AG08395 (cell line): ENCODE results near the gene ABCC4.
"Not testable (repeated sequence)": the region's sequence is repeated elsewhere in the genome, so short reads cannot be mapped to it uniquely, and the experiment has no call there.

Experiments
- DNase-seq: peaks from one replicate; pipeline ENCODE4 v3.0.0; 2012; ENCODE audit warnings: mixed read lengths, low spot score

ABCC4 gene

GRCh38 chr13:95198606-95199005, 102.6 kb downstream of the ABCC4 start:
- DNase-seq = not testable (repeated sequence)

DNA sequence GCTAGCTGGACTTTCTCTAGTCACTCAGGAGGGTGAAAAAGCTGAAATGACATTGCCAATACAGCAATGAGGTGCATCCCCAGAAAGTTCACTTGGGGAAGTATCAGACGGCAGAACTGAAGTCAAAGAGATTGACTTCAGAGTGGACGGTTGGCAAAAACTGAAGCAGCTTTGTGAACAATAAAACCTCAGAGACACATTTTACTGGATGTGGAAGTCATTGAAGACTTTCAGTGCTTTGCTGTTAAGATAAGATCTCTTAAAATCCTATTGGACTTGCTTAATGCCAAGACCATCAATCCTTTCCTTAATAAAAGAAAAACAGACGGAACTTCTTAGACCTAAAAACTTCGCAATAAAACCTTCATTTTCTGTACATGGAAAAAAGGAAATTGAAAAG, 103.7 kb downstream of the ABCC4 start:
- no peak for DNase-seq

DNA sequence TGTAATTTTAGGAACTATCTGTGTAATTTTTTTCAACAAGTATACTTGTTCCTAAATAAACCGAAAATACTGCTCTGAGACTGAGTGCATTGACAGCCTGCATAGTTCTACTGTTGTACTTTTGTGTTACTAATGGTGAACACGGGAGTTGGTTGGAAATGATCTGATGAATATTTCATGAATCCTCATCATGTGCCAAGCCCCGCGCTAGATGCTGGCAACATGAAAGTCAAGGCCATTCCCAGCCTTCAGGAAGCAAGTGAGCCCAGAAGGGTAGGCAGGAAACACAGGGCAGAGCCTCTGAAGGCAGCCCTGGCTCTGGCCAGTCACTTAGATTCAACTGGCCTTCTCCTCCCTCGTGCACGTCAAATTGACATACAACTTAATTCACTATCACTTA, 106.1 kb downstream of the ABCC4 start:
- no peak for DNase-seq

DNA sequence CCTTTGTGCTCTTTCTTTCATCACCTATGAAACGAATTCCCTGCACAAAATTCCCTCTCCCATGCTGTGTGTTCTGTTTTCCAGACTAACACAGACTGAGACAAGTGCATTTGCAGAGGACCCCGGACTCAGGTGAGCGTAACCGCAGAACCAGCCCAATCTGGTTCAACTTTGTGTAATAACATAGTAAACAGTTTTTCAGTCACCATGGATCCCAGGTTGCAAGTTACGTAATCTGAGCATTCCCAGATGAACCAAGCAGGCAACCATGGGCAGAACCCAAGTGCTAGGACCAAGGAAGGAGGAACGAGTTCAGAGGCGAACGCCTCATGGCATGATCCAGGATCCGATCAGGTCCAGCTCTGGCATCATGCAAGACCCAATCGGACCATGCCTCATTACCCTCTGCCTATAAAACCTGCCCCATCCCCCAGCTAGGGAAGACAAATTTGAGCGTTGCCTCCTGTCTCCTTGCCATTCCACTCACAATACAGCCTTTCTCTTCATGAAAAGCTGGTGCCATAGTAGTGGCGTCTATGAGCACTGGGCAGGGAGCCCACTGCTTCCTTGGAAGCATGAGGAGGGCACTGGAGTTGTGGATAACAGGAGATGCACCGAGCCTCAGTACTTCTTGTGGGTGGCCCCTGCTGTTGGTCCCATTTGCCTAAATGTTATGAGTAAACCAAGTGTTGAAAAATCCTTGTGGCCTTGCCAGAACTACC, 107.6 kb downstream of the ABCC4 start:
- no peak for DNase-seq

DNA sequence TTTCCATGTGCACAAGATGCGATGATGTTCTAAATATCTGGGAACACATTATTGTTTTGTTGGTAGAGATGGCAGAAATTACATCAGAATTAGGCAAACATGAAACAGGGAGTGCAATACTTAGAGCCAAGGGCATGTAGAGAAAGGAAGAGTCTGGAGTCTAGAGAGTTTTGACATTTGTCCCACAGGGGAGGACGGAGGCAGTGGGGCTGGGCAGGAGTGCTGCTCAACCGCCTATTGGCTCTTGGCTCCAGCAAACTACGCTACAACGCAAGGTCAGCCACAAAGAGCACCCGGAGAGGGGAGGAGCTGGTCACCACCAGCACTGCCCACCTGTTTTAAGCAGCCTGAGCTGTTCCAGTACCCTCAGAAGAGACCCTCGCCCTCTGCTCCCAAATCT, 108.3 kb downstream of the ABCC4 start:
- DNase-seq = no peak

DNA sequence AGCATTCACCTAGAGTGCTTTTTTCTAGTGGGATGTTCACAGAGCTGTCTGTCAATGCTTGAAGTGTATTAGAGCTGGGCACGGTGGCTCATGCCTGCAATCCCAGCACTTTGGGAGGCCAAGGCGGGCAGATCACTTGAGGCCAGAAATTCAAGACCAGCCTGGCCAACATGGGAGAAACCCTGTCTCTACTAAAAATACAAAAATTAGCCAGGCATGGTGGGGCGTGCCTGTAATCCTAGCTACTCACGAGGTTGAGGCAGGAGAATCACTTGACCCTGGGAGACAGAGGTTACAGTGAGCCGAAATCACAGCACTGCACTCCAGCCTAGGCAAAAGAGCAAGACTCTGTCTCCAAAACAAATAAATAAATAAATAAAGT, 108.7 kb downstream of the ABCC4 start:
- not testable (repeated sequence) for DNase-seq

DNA sequence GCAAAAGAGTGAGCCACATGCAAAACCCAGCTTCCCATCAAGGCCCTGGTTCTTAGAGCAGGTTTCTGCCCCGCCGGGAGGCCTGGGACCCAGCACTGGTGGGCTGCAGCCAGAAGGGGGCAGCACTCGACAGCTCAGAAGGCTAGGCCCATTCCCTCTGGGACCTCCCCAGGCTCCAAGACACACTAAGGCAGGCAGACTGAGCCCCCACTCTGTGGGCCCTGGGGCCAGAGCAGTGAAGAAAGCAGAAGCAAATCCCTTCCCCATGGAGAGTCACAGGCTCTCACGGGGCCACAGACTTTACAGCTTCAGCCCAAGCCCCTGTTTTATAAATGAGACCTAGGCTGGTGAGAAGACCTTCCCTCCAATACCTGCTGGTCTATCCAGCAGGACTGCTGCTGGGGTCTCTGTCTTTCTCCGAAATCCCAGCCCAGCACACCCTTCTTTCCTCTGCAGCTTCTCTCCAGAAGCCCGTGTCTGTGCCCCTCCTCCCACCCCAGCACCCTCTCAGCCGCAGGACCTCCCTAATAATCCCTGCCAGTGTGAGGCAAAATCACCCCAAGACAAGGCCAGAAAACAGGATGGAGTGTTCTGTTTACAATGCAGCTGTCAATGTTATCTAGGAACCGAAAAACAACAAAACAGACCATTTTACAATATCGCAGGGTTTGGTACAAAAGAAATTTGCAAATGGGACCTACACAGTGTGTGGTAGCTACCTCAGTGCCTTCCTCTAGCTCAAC, 109.3 kb downstream of the ABCC4 start:
- peak; percentile 82 for DNase-seq

- no peak for DNase-seq
These were observed 113.1 kb downstream of the ABCC4 start for GRCh38 chr13:95188128-95188527.

DNA sequence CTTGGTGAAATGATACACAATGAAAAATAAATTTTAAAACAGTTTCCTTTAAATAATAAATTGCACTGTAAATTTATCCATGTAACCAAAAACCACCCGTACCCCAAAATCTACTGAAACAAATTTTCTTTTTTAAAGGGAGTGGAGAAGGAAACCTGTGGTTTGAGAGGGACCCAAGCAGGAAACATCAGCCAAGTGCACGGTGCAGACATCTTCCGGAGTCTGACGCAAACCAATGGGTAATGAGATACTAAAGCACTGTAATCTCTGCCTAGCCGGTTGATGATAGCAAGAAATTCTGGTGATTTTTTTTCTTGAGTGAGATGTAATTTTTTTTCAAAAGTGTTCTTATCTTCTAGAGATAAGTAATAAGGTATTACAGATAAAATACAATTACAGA, 115.4 kb downstream of the ABCC4 start:
- DNase-seq = no peak

DNA sequence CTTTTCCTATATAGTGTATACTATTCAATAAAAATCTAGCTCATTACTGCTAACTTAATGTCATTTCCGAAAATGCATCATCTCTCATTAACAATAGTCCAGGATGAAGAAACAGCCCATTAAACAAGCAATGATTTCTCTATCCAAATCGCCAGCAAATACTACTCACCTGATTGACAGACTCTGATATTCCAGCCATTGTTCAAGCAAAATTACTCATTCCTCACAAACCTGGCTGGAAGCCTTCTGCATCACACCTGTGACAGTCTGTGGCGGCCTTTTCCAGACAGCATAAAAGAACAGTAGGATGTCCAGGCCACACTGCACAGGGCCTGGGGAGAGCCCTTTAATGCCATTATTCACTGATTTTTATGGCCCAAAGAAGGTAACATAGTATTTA, 115.9 kb downstream of the ABCC4 start:
- no peak for DNase-seq

DNA sequence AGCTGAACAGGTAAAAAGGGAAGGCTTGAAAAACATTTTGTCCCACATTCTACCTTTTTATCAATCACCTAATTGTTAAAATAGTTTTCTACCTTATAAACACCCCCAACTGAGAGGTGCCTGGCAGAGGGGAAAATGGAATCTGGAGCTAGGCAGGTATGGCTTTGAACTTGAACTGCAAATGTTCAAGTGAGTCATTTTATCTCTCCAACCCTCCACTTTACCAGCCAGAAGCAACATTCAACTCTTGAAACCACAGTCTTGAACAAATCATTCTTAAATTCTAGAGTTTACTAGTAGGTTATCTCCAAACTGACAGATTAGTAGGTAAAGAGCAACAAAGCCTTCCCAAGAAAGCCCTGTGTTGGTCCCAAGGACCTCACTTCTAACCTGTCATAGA, 116.9 kb downstream of the ABCC4 start:
- no peak for DNase-seq

DNA sequence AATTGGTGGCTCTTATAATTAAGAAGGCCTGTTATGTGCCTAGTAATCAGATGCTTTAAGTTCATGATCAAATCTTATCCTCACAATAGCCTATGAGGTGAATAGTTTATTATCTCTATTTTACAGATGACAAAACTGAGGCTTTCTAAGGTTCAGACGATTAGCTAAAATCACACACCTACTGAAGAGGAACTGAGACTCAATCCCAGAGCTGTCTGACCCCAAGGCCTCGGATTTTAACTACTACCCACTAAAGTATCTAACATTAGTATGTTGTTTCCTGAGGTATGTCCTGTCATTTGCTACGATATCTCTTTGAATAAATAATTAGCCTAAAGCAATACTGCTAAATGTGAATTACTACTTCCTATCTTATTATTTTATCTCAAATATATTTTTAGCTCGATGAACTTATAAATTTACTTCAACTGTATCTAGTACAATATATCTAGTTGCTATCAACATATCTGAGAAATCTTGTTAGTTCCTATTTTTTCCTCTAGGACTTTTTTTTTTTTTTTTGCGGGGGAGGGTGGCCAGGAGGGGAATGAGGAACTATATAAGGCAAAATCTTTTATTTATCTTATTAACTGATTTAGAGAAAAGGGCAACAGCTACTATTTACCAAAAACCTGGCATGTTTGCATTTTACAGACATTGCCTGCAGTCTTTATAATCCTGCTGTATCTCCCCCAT, 118.5 kb downstream of the ABCC4 start:
- no peak for DNase-seq

DNA sequence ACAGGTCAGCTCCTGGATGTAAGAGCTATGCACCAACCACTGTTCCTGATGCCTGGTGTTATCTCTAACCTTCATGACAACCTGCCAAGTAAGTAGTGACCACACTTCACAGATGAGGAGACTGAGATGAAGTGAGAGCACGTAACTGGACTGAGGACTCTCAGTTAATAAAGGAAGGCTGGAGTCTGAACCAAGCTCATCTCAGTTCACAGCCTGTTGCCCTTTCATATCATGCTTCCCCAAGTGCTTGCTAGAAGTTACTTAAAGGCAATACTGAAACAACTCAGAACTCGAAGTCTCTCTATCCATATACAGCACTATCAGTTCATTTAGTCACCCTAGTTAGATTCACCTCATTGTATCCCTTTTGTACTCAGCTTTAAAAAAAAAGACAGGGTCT, 119.7 kb downstream of the ABCC4 start:
- DNase-seq = no peak

GRCh38 chr13:95180513-95181245, 120.6 kb downstream of the ABCC4 start:
- no peak for DNase-seq

GRCh38 chr13:95176611-95177259, 124.5 kb downstream of the ABCC4 start:
- no peak for DNase-seq

- no peak for DNase-seq
These were observed 126.7 kb downstream of the ABCC4 start for GRCh38 chr13:95174517-95174916.

DNA sequence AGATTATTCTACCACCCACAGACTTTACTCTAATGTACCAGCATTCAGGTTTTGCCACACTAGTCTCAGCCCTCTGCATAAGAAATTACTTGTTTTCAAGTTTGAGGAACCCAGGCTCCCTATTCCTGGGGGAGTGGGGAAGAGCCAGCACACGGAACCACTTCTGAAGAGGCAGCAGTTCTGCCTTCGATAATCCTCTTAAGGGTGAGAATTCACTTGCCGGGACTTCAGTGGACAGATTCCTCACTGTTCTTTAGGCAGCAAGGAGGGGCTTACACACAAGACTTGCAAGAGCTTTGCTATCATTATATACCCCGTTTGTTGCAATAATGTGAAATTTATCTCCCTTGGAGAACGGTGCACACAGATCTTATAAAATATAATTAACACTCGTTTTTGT, 133.1 kb downstream of the ABCC4 start:
- DNase-seq = no peak

DNA sequence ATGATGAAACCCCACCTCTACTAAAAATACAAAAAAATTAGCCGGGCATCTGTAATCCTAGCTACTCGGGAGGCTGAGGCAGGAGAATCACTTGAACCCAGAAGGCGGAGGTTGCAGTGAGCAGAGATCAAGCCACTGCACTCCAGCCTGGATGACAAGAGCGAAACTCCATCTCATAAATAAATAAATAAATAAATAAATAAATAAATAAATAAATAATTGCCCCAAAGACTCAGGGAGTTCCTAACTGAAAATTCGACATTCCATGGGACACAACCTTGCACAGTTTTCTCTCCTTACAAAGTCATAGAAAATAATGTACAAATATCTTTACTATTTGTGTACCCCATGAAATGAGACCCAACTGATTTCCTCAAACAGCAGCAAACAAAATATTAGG, 134.2 kb downstream of the ABCC4 start:
- not testable (repeated sequence) for DNase-seq

- DNase-seq = no peak
These were observed 136.4 kb downstream of the ABCC4 start for GRCh38 chr13:95164830-95165229.

DNA sequence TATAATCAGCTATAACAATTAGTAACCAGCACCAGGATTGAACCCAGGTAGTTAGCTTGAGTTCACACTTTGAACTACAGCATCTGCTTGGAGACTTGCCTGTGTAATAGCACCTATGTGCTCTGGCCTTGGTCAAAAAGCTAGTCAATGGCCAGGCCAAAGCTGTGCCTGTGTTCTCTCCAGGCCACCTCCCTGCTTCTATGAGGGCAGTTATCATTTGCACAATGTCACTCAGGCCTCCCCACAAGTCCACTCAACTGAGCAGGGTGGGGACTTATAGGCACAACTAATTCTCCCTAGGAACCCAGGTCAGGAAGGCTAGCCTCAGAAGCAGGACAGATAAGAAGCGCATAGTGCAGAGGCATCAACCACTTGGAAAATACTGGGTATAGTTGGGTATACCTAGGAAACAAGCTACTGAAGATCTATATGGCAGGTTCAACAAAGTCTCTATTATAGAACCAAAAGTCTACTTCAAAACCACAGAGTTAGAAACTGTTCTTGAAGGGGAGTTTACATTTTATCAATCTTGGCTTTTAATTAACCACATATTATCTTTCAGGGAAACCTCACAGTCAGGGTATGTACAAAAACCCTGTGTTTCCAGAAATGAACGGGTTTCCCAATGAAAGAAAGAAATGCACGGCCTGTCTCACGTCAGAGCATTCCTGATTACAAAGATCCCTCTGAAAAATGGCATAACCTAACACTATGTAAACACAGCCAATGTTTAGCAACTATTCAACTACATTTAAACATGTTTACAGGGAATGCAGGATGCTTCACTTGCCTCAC, 140.9 kb downstream of the ABCC4 start:
- no peak for DNase-seq

DNA sequence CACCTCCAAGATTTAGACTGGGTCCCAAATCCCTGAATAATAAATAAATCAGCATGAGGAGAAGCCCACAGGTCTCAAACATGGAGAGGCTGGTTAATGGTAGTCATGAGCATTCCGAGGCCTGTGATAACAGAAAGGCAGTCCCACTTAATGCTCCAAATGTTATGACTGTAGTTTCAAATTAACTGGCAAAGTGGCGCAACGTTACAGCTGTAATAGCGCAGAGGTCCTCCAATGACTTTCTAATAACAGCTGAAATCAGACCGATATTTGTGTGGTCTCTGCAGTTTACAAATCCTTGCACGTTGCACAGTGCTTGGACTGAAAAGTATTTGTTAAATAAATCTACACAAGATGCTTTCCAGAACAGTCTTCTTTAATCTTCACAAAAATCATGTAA, 141.8 kb downstream of the ABCC4 start:
- no peak for DNase-seq
